ENCODE results near the gene SERPINC1. TPM values are rescaled to one million over a fixed set of nuclear protein-coding genes. Genes with fewer than 3 reads are reported as not detected.
"Not testable (repeated sequence)": the region's sequence is repeated elsewhere in the genome, so short reads cannot be mapped to it uniquely, and the experiment has no call there.

SERPINC1 gene
- total RNA-seq, 4 donors from 2014 or later = 1.1 TPM; not detected in 3

- no peak overlapping the region for H3K4me3 ChIP-seq
- peaks cover 0 to 5% (median under 1%) of the 10 kb centered on the region in 4 donors for H3K4me1 ChIP-seq
- no peak overlapping the region for H3K27ac ChIP-seq
- intact Hi-C loops (cut with DNase I; ENCODE audit: low total_unique reads) (no loop called here), in situ Hi-C loops (cut with MboI; ENCODE audit: low pct_ligation_motif_present in 1 of 4, low pct_unique_long_range_greater_than_20kb in 1 of 4, low sequenced_read_pairs in 3 of 4) (no loop called here)
- no peaks in the 10 kb centered on the region for H3K27me3 ChIP-seq
- TF ChIP-seq CTCF (IDR thresholded peaks at IDR 0.05) (no peak), EP300 (IDR thresholded peaks at IDR 0.05; ENCODE audit: low read depth) (no peak), POLR2A (IDR thresholded peaks at IDR 0.05) (no peak), POLR2AphosphoS5 (IDR thresholded peaks at IDR 0.05) (no peak)
- H3K36me3 ChIP-seq = peaks cover 0 to 54% (median 21%) of the 10 kb centered on the region in 4 donors
- whole genome bisulfite sequencing, 2 donors (ENCODE audit: low coverage in 1 of 2) = 84 to 91% methylated on average over 1 of the region's 1 CpG
- H3K9me3 ChIP-seq = no peaks in the 10 kb centered on the region
- no peak for DNase-seq
Observed at GRCh38 chr1:173860065-173860464, 57.1 kb downstream of the SERPINC1 start.

- in situ Hi-C loops (cut with MboI; ENCODE audit: low pct_ligation_motif_present in 1 of 4, low pct_unique_long_range_greater_than_20kb in 1 of 4, low sequenced_read_pairs in 3 of 4) = not testable (repeated sequence)
Observed at GRCh38 chr1:173859547-173859946, 57.6 kb downstream of the SERPINC1 start.

GRCh38 chr1:173857363-173857917 is 59.7 kb downstream of the SERPINC1 start:
- in situ Hi-C loops (cut with MboI; ENCODE audit: low pct_ligation_motif_present in 1 of 4, low pct_unique_long_range_greater_than_20kb in 1 of 4, low sequenced_read_pairs in 3 of 4) (no loop called here), intact Hi-C loops (cut with DNase I; ENCODE audit: low total_unique reads) (no loop called here)
- DNase-seq = no peak
- Histone ChIP-seq H3K27ac (no peak overlapping the region), H3K27me3 (no peaks in the 10 kb centered on the region), H3K4me3 (no peak overlapping the region), H3K36me3 (peaks cover 0 to 53% (median 16%) of the 10 kb centered on the region in 4 donors), H3K4me1 (no peaks in the 10 kb centered on the region), H3K9me3 (no peaks in the 10 kb centered on the region)
- 89 to 93% methylated on average over 4 of the region's 4 CpGs for WGBS, 2 donors (ENCODE audit: low coverage in 1 of 2)
- TF ChIP-seq CTCF (IDR thresholded peaks at IDR 0.05) (no peak), POLR2AphosphoS5 (IDR thresholded peaks at IDR 0.05) (no peak), EP300 (IDR thresholded peaks at IDR 0.05; ENCODE audit: low read depth) (no peak), POLR2A (IDR thresholded peaks at IDR 0.05) (no peak)

More at GRCh38 chr1:173859547-173859946, 57.6 kb downstream of the SERPINC1 start:
- H3K4me1 ChIP-seq; H3K9me3 ChIP-seq; H3K27me3 ChIP-seq; intact Hi-C loops (cut with DNase I; ENCODE audit: low total_unique reads); H3K4me3 ChIP-seq; H3K27ac ChIP-seq; DNase-seq: not testable (repeated sequence)
- H3K36me3 ChIP-seq = peaks cover 0 to 55% (median 19%) of the 10 kb centered on the region in 4 donors
- 94 to 95% methylated on average over 5 of the region's 5 CpGs for WGBS, 2 donors (ENCODE audit: low coverage in 1 of 2)

GRCh38 chr1:173856903-173857302 is 60.2 kb downstream of the SERPINC1 start:
- no peak for DNase-seq
- WGBS, 2 donors (ENCODE audit: low coverage in 1 of 2) = 93 to 94% methylated on average over 2 of the region's 2 CpGs
- intact Hi-C loops (cut with DNase I; ENCODE audit: low total_unique reads) (no loop called here), in situ Hi-C loops (cut with MboI; ENCODE audit: low pct_ligation_motif_present in 1 of 4, low pct_unique_long_range_greater_than_20kb in 1 of 4, low sequenced_read_pairs in 3 of 4) (no loop called here)
- no peaks in the 10 kb centered on the region for H3K4me1 ChIP-seq
- no peaks in the 10 kb centered on the region for H3K9me3 ChIP-seq
- no peaks in the 10 kb centered on the region for H3K27me3 ChIP-seq
- H3K4me3 ChIP-seq = no peak overlapping the region
- peaks cover 0 to 54% (median 16%) of the 10 kb centered on the region in 4 donors for H3K36me3 ChIP-seq
- no peak overlapping the region for H3K27ac ChIP-seq
- no peak for TF ChIP-seq POLR2AphosphoS5 (IDR thresholded peaks at IDR 0.05)
- no peak for TF ChIP-seq CTCF (IDR thresholded peaks at IDR 0.05)
- TF ChIP-seq EP300 (IDR thresholded peaks at IDR 0.05; ENCODE audit: low read depth) = no peak
- TF ChIP-seq POLR2A (IDR thresholded peaks at IDR 0.05) = no peak

GRCh38 chr1:173856014-173856413 is 61.1 kb downstream of the SERPINC1 start:
- 60 to 90% methylated on average over 1 of the region's 1 CpG for WGBS, 2 donors (ENCODE audit: low coverage in 1 of 2)

More at GRCh38 chr1:173856014-173856413, 61.1 kb downstream of the SERPINC1 start:
- Histone ChIP-seq H3K4me1 (no peaks in the 10 kb centered on the region), H3K4me3 (no peak overlapping the region), H3K27me3 (no peaks in the 10 kb centered on the region), H3K36me3 (peaks cover 0 to 62% (median 17%) of the 10 kb centered on the region in 4 donors), H3K9me3 (no peaks in the 10 kb centered on the region), H3K27ac (no peak overlapping the region)
- in situ Hi-C loops (cut with MboI; ENCODE audit: low pct_ligation_motif_present in 1 of 4, low pct_unique_long_range_greater_than_20kb in 1 of 4, low sequenced_read_pairs in 3 of 4) = no loop called here
- intact Hi-C loops (cut with DNase I; ENCODE audit: low total_unique reads) = no loop called here
- TF ChIP-seq POLR2A (IDR thresholded peaks at IDR 0.05) (no peak), EP300 (IDR thresholded peaks at IDR 0.05; ENCODE audit: low read depth) (no peak), CTCF (IDR thresholded peaks at IDR 0.05) (no peak), POLR2AphosphoS5 (IDR thresholded peaks at IDR 0.05) (no peak)
- DNase-seq = no peak

Data from transverse colon (tissue), 4 donors.